Mesothelial cell of epicardium (in vitro differentiated cells): ENCODE measurements around the gene FZD10. TPM values are rescaled to one million over a fixed set of nuclear protein-coding genes. Genes with fewer than 3 reads are reported as not detected.

Source experiments
- DNase-seq, 2 experiments: peaks; one replicate each; pipeline ENCODE4 v3.0.0; 2021; ENCODE audit warnings: low spot score in 2 of 2; ENCODE audit not compliant: unreplicated experiment in 2 of 2
- H3K27ac Mint-ChIP-seq: 2 replicates; pipeline ENCODE4 v1.8.0; 2021; ENCODE audit warnings: mixed read lengths
- H3K27me3 Mint-ChIP-seq: 2 replicates; pipeline ENCODE4 v1.8.0; 2021; ENCODE audit warnings: low read depth, mixed read lengths
- H3K36me3 Mint-ChIP-seq: 2 replicates; pipeline ENCODE4 v1.8.0; 2021; ENCODE audit warnings: mixed read lengths
- H3K4me1 Mint-ChIP-seq: 2 replicates; pipeline ENCODE4 v1.8.0; 2021; ENCODE audit warnings: mixed read lengths
- H3K4me3 Mint-ChIP-seq: 2 replicates; pipeline ENCODE4 v1.8.0; 2021; ENCODE audit warnings: mild to moderate bottlenecking, moderate library complexity, mixed read lengths
- H3K9me3 Mint-ChIP-seq: 2 replicates; pipeline ENCODE4 v1.8.0; 2021; ENCODE audit warnings: mixed read lengths
- CTCF ChIP-seq: fragments of 200-600 bp; sonication (generic); IDR thresholded peaks from one replicate; pipeline ENCODE4 v1.5.0; 2021; ENCODE audit warnings: antibody characterized with exemption; ENCODE audit not compliant: unreplicated experiment
- total RNA-seq: library from RNA; stranded (reverse); gene quantifications from 3 replicates; pipeline ENCODE4 v1.2.1, GENCODE V29; 2021

FZD10 gene
- total RNA-seq, 1 donor from 2014 or later = 2.5 TPM

DNA sequence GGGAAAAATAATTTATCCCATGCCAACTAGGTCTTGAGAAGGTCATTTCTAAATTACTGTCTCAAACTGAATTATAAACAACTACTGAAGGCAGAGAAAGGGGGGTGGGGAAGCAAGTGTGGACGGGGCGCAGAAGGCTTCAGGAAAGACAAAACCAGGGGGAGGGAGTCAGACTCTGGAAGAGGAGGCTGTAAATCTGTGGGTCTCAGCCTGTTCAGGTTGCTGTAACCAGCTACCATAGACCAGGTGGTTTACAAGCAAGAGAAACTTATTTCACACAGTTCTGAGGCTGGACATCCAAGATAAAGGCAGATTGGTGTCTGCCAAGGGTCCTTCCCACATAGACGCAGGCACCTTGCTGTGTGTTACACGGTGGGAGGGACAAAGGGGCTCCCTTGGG lies 39.9 kb upstream of the FZD10 start:
- Mint-ChIP-seq H3K27ac (no peak overlapping the region), H3K4me3 (no peak overlapping the region), H3K9me3 (no peaks in the 10 kb centered on the region), H3K27me3 (peaks cover 49% of the 10 kb centered on the region), H3K4me1 (peaks cover 2% of the 10 kb centered on the region), H3K36me3 (no peaks in the 10 kb centered on the region)
- TF ChIP-seq CTCF = no peak
- DNase-seq = no peak

- H3K4me3 Mint-ChIP-seq = no peak overlapping the region
- H3K4me1 Mint-ChIP-seq = peaks cover 3% of the 10 kb centered on the region
- no peak overlapping the region for H3K27ac Mint-ChIP-seq
- no peak for DNase-seq
- no peaks in the 10 kb centered on the region for H3K36me3 Mint-ChIP-seq
- no peak for TF ChIP-seq CTCF
- H3K27me3 Mint-ChIP-seq = peaks cover 46% of the 10 kb centered on the region
- no peaks in the 10 kb centered on the region for H3K9me3 Mint-ChIP-seq
Observed at GRCh38 chr12:130124106-130124505, 38.2 kb upstream of the FZD10 start.

DNA sequence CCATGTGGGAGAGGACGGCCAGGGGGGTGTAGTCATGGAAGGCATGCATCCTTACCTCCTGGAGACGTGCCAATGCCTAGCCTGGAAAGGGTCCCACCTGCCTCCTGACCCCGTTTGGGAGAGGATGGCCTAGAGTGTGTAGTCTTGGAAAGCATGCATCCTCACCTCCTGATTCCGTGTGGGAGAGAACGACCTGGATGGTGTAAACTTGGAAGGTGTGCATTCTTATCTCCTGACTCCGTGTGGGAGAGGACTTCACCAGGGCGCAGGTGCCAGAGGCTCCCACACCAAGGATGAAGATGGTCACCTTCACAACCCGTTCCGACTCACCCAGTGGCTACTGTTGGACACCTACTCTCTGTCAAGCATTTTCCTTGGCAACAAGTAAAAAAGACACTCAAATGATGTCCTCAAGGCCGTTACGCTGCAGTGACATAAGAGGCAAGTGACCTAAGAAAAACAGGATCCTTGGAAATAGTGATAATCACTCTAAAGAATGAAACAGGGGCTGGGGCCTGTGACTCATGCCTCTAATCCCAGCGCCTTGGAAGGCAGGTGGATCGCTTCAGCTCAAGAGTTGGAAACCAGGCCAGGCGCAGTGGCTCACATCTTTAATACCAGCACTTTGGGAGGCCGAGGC lies 37.5 kb upstream of the FZD10 start:
- Mint-ChIP-seq H3K27me3 (peaks cover 44% of the 10 kb centered on the region), H3K27ac (no peak overlapping the region), H3K4me3 (no peak overlapping the region), H3K36me3 (no peaks in the 10 kb centered on the region), H3K4me1 (peaks cover 3% of the 10 kb centered on the region), H3K9me3 (no peaks in the 10 kb centered on the region)
- no peak for TF ChIP-seq CTCF
- DNase-seq = no peak

DNA sequence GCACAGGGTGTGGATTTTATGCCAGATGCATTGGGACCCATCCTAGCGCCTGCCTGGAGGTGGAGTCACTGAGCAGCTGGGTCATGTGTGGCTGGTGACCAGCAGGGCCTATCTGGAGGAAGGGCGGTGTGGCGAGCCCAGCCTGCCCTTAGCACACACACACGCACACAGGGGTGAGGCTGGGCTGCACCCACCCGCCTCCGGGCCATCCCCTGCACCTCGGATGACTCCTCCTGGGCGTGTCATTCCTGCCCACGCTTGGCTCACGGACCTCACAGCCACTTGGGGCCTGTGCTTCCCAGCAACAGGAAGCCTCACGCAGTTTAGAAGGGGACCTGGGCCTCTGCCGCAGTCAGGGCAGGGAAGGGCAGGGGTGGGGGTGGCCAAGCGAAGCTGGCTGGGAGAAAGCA lies 36.2 kb upstream of the FZD10 start:
- H3K9me3 Mint-ChIP-seq = no peaks in the 10 kb centered on the region
- H3K27ac Mint-ChIP-seq = no peak overlapping the region
- no peaks in the 10 kb centered on the region for H3K36me3 Mint-ChIP-seq
- no peak for TF ChIP-seq CTCF
- H3K27me3 Mint-ChIP-seq = peaks cover 37% of the 10 kb centered on the region
- H3K4me1 Mint-ChIP-seq = peaks cover 9% of the 10 kb centered on the region
- H3K4me3 Mint-ChIP-seq = no peak overlapping the region
- DNase-seq = no peak

DNA sequence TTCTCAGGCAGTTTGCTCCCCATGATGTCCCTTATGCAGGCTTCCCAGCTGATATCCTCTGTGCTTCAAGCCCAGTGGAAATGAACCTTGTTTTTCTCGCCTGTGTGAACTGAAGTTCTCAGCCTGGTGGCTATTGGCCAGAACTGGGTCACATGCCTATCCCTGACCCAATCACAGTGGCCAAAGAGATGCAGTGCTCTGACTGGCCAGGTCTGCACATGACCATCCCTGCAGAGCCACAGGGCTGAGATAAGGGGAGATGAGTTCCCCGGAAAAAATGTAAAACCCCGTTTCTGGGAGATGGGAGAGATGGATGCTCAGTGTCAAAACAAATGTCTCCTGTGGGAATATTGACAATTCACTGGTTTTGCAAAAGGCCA lies 34.7 kb upstream of the FZD10 start:
- H3K36me3 Mint-ChIP-seq = no peaks in the 10 kb centered on the region
- peaks cover 33% of the 10 kb centered on the region for H3K27me3 Mint-ChIP-seq
- no peak overlapping the region for H3K27ac Mint-ChIP-seq
- H3K4me1 Mint-ChIP-seq = peaks cover 10% of the 10 kb centered on the region
- no peak overlapping the region for H3K4me3 Mint-ChIP-seq
- no peaks in the 10 kb centered on the region for H3K9me3 Mint-ChIP-seq
- DNase-seq = no peak
- TF ChIP-seq CTCF = no peak
